ENCODE measurements around the gene GPSM1.

GPSM1 gene

GRCh38 chr9:136300866-136301265 lies 26.5 kb upstream of the GPSM1 start:
- TF ChIP-seq EGR1 (IDR thresholded peaks at IDR 0.05) (no peak), NFIC (IDR thresholded peaks at IDR 0.05) (no peak), CEBPB (IDR thresholded peaks at IDR 0.05) (no peak), TEAD4 (IDR thresholded peaks at IDR 0.05) (no peak), TAF1 (IDR thresholded peaks at IDR 0.05; ENCODE audit: low read depth) (no peak), FOXM1 (IDR thresholded peaks at IDR 0.05; ENCODE audit: borderline replicate concordance, low read depth) (no peak), EP300 (IDR thresholded peaks at IDR 0.05; ENCODE audit: borderline replicate concordance) (no peak)

GRCh38 chr9:136302527-136302926 lies 24.8 kb upstream of the GPSM1 start:
- TF ChIP-seq EGR1 (IDR thresholded peaks at IDR 0.05): no peak

DNA sequence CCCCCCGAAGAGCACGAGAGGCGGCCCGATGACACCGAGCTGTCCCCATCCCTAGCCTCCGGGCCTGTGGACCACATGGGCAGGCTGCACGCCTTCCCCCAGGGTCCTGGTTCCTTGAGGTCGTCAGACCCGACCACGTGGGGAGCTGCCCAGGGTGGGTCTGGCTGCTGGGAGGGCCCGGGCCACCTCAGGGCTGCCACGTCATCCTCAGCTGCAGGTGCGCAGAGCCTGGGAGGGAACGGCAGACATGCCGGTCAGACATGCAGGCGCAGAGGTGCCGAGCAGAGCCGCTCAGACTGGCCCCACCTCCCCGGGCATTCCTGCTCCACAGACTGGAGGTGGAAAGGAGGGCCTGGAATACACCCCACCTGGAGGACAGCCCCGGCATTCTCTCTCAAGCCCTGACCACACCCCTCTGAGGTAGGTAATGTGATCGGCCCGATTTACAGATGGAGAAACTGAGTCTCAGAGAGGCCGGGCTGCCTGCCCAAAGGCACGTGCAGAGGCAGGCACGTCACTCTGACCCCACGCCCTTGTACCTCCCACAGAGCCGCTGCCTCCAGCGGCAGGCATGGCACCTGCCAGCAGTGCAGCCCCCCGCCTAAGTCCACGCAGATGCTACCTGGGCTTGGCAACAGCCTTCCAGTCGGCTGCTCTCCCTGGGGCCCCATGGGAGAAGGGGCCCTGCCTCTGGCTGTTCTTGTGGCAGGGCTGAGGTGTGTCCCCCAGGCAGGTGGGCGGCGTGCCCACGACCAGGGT lies 24.1 kb upstream of the GPSM1 start:
- TF ChIP-seq TEAD4 (IDR thresholded peaks at IDR 0.05): no peak
- TF ChIP-seq FOXM1 (IDR thresholded peaks at IDR 0.05; ENCODE audit: borderline replicate concordance, low read depth): no peak
- TF ChIP-seq EP300 (IDR thresholded peaks at IDR 0.05; ENCODE audit: borderline replicate concordance): no peak
- no peak for TF ChIP-seq TCF12 (IDR thresholded peaks at IDR 0.05; ENCODE audit: low read depth)
- TF ChIP-seq ZBTB7A (IDR thresholded peaks at IDR 0.05; ENCODE audit: low read depth): no peak
- TF ChIP-seq YY1 (IDR thresholded peaks at IDR 0.05; ENCODE audit: low read depth): no peak
- TF ChIP-seq TAF1 (IDR thresholded peaks at IDR 0.05; ENCODE audit: low read depth): no peak
- TF ChIP-seq, protein P1, sequence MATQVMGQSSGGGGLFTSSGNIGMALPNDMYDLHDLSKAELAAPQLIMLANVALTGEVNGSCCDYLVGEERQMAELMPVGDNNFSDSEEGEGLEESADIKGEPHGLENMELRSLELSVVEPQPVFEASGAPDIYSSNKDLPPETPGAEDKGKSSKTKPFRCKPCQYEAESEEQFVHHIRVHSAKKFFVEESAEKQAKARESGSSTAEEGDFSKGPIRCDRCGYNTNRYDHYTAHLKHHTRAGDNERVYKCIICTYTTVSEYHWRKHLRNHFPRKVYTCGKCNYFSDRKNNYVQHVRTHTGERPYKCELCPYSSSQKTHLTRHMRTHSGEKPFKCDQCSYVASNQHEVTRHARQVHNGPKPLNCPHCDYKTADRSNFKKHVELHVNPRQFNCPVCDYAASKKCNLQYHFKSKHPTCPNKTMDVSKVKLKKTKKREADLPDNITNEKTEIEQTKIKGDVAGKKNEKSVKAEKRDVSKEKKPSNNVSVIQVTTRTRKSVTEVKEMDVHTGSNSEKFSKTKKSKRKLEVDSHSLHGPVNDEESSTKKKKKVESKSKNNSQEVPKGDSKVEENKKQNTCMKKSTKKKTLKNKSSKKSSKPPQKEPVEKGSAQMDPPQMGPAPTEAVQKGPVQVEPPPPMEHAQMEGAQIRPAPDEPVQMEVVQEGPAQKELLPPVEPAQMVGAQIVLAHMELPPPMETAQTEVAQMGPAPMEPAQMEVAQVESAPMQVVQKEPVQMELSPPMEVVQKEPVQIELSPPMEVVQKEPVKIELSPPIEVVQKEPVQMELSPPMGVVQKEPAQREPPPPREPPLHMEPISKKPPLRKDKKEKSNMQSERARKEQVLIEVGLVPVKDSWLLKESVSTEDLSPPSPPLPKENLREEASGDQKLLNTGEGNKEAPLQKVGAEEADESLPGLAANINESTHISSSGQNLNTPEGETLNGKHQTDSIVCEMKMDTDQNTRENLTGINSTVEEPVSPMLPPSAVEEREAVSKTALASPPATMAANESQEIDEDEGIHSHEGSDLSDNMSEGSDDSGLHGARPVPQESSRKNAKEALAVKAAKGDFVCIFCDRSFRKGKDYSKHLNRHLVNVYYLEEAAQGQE (IDR thresholded peaks at IDR 0.05; ENCODE audit: low read depth): no peak
- TF ChIP-seq MAX (IDR thresholded peaks at IDR 0.05): no peak
- no peak for TF ChIP-seq USF1 (IDR thresholded peaks at IDR 0.05)
- TF ChIP-seq EGR1 (IDR thresholded peaks at IDR 0.05): no peak
- TF ChIP-seq CREB1 (IDR thresholded peaks at IDR 0.05; ENCODE audit: low read depth): no peak
- no peak for TF ChIP-seq RAD21 (IDR thresholded peaks at IDR 0.05; ENCODE audit: low read depth)

DNA sequence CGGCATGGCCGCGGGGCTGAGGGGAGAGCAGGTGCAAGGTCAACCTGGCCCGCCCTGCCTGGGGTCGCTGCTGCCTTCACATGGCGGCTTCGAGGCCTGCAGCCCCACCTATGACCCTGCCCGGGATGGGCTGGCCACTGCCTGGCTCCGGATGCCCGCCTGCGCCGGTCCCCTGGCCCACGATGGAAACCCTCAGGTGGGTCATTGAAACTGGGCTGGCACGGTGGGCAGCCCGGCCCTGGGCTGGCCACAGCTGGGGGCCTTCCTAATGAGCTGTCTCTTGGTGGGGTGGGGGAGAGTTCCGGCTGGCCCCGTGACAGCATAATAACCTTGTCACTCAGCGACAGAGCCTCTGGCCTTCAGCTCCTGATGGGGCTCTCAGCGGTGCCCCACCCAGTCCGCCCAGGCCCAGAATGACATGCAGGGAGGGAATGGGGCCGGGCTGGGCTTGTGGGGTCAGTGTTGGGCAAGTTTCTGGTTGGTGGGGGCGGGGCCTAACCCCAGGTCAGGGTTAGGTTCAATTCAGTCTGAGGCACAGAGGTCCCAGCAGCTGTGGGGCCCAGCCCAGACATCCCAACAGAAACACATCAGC lies 23.4 kb upstream of the GPSM1 start, which contains the start of gene CCDC187:
Gene CCDC187 (minus strand): TSS at position 270 of the 592 bp plus-strand sequence. CDS start 264 bp downstream, at position 6.
- TF ChIP-seq, protein P1 (IDR thresholded peaks at IDR 0.05; ENCODE audit: low read depth): no peak
- no peak for TF ChIP-seq YY1 (IDR thresholded peaks at IDR 0.05; ENCODE audit: low read depth)
- TF ChIP-seq EGR1 (IDR thresholded peaks at IDR 0.05): no peak
- TF ChIP-seq MAX (IDR thresholded peaks at IDR 0.05): no peak
- TF ChIP-seq TCF12 (IDR thresholded peaks at IDR 0.05; ENCODE audit: low read depth): no peak
- no peak for TF ChIP-seq EP300 (IDR thresholded peaks at IDR 0.05; ENCODE audit: borderline replicate concordance)
- no peak for TF ChIP-seq USF1 (IDR thresholded peaks at IDR 0.05)
- TF ChIP-seq TAF1 (IDR thresholded peaks at IDR 0.05; ENCODE audit: low read depth): no peak

DNA sequence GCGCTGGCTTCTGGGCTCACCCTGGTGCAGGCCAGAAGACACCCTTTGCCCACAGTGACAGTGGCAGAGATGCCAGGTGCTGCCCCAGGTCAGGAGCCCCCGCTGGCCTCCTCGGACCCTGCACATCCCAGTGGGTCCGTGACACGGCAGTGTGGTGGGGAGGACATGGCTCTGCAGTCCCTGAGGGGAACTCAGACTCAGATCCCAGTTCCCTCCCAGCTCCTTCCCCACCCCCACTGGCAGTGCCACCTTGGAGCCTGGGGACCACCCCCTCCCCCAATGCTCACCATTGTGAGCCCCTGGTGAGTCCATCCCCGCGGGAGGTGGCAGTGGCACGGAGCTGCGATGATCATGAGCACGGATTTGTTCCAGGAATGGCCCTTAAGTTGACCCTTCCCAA lies 22.9 kb upstream of the GPSM1 start:
- no peak for TF ChIP-seq MAX (IDR thresholded peaks at IDR 0.05)
- no peak for TF ChIP-seq EP300 (IDR thresholded peaks at IDR 0.05; ENCODE audit: borderline replicate concordance)
- no peak for TF ChIP-seq EGR1 (IDR thresholded peaks at IDR 0.05)
- no peak for TF ChIP-seq ZBTB7A (IDR thresholded peaks at IDR 0.05; ENCODE audit: low read depth)
- no peak for TF ChIP-seq RAD21 (IDR thresholded peaks at IDR 0.05; ENCODE audit: low read depth)
- TF ChIP-seq NFIC (IDR thresholded peaks at IDR 0.05): no peak
- TF ChIP-seq YY1 (IDR thresholded peaks at IDR 0.05; ENCODE audit: low read depth): no peak
- TF ChIP-seq USF1 (IDR thresholded peaks at IDR 0.05): no peak
- no peak for TF ChIP-seq CREB1 (IDR thresholded peaks at IDR 0.05; ENCODE audit: low read depth)
- TF ChIP-seq, protein P1 (IDR thresholded peaks at IDR 0.05; ENCODE audit: low read depth): no peak
- no peak for TF ChIP-seq TCF12 (IDR thresholded peaks at IDR 0.05; ENCODE audit: low read depth)
- no peak for TF ChIP-seq TAF1 (IDR thresholded peaks at IDR 0.05; ENCODE audit: low read depth)
- no peak for TF ChIP-seq FOXM1 (IDR thresholded peaks at IDR 0.05; ENCODE audit: borderline replicate concordance, low read depth)
- TF ChIP-seq CEBPB (IDR thresholded peaks at IDR 0.05): no peak
- TF ChIP-seq TEAD4 (IDR thresholded peaks at IDR 0.05): no peak
